Mesothelial cell of epicardium (in vitro differentiated cells): ENCODE data around the gene MC3R. TPM values are rescaled to one million over a fixed set of nuclear protein-coding genes. Genes with fewer than 3 reads are reported as not detected.

Experiments used
- DNase-seq, 2 experiments: peaks; one replicate each; pipeline ENCODE4 v3.0.0; 2021; ENCODE audit warnings: low spot score in 2 of 2; ENCODE audit not compliant: unreplicated experiment in 2 of 2
- H3K27ac Mint-ChIP-seq: 2 replicates; pipeline ENCODE4 v1.8.0; 2021; ENCODE audit warnings: mixed read lengths
- H3K27me3 Mint-ChIP-seq: 2 replicates; pipeline ENCODE4 v1.8.0; 2021; ENCODE audit warnings: low read depth, mixed read lengths
- H3K36me3 Mint-ChIP-seq: 2 replicates; pipeline ENCODE4 v1.8.0; 2021; ENCODE audit warnings: mixed read lengths
- H3K4me1 Mint-ChIP-seq: 2 replicates; pipeline ENCODE4 v1.8.0; 2021; ENCODE audit warnings: mixed read lengths
- H3K4me3 Mint-ChIP-seq: 2 replicates; pipeline ENCODE4 v1.8.0; 2021; ENCODE audit warnings: mild to moderate bottlenecking, moderate library complexity, mixed read lengths
- H3K9me3 Mint-ChIP-seq: 2 replicates; pipeline ENCODE4 v1.8.0; 2021; ENCODE audit warnings: mixed read lengths
- CTCF ChIP-seq: fragments of 200-600 bp; sonication (generic); IDR thresholded peaks from one replicate; pipeline ENCODE4 v1.5.0; 2021; ENCODE audit warnings: antibody characterized with exemption; ENCODE audit not compliant: unreplicated experiment
- total RNA-seq: library from RNA; stranded (reverse); gene quantifications from 3 replicates; pipeline ENCODE4 v1.2.1, GENCODE V29; 2021

MC3R gene
- total RNA-seq, result not detected in 3 replicates

- Mint-ChIP-seq H3K27me3 (peaks cover 3% of the 10 kb centered on the region), H3K4me3 (no peak within 1 kb of the TSS), H3K4me1 (no peaks in the 10 kb centered on the region), H3K9me3 (peaks cover 71% of the 10 kb centered on the region), H3K27ac (no peak within 1 kb of the TSS), H3K36me3 (no peaks in the 10 kb centered on the region)
- no peak for DNase-seq
- TF ChIP-seq CTCF, result no peak
Measured at GRCh38 chr20:56247954-56248782, at the start of gene MC3R. TSS of gene MC3R (plus strand) at chr20:56248732. CDS start at chr20:56248844, 112 bp downstream.

GRCh38 chr20:56200456-56200855, 48.1 kb upstream of the MC3R start:
- peaks cover 77% of the 10 kb centered on the region for H3K9me3 Mint-ChIP-seq
- H3K27me3 Mint-ChIP-seq, result no peaks in the 10 kb centered on the region
- H3K36me3 Mint-ChIP-seq, result no peaks in the 10 kb centered on the region
- H3K4me1 Mint-ChIP-seq, result no peaks in the 10 kb centered on the region
- H3K4me3 Mint-ChIP-seq, result no peak overlapping the region
- no peak for DNase-seq
- peak; percentile 26 for TF ChIP-seq CTCF
- H3K27ac Mint-ChIP-seq, result no peak overlapping the region

GRCh38 chr20:56202493-56203077, 45.9 kb upstream of the MC3R start:
- TF ChIP-seq CTCF, result no peak
- Mint-ChIP-seq H3K27me3 (no peaks in the 10 kb centered on the region), H3K27ac (no peak overlapping the region), H3K4me1 (no peaks in the 10 kb centered on the region), H3K9me3 (peaks cover 75% of the 10 kb centered on the region), H3K4me3 (no peak overlapping the region), H3K36me3 (no peaks in the 10 kb centered on the region)
- DNase-seq, result no peak

GRCh38 chr20:56204206-56204605, 44.3 kb upstream of the MC3R start:
- no peaks in the 10 kb centered on the region for H3K27me3 Mint-ChIP-seq
- no peak for DNase-seq
- H3K36me3 Mint-ChIP-seq, result no peaks in the 10 kb centered on the region
- H3K4me1 Mint-ChIP-seq, result no peaks in the 10 kb centered on the region
- peaks cover 77% of the 10 kb centered on the region for H3K9me3 Mint-ChIP-seq
- H3K27ac Mint-ChIP-seq, result no peak overlapping the region
- no peak overlapping the region for H3K4me3 Mint-ChIP-seq
- TF ChIP-seq CTCF, result no peak

- Mint-ChIP-seq H3K27ac (no peak overlapping the region), H3K36me3 (no peaks in the 10 kb centered on the region), H3K27me3 (no peaks in the 10 kb centered on the region), H3K4me3 (no peak overlapping the region), H3K9me3 (peaks cover 76% of the 10 kb centered on the region), H3K4me1 (no peaks in the 10 kb centered on the region)
- DNase-seq, result no peak
- TF ChIP-seq CTCF, result no peak
Measured at GRCh38 chr20:56205346-56205745, 43.2 kb upstream of the MC3R start.
